ENCODE measurements around the gene ACAN. TPM values are rescaled to one million over a fixed set of nuclear protein-coding genes. Genes with fewer than 3 reads are reported as not detected.

Gene ACAN
- total and polyA plus RNA-seq, 8 donors = 0.04 to 5.7 (median 0.22) TPM; not detected in 1

- no peaks in the 10 kb centered on the region for H3K4me1 ChIP-seq
- TF ChIP-seq, protein P1, sequence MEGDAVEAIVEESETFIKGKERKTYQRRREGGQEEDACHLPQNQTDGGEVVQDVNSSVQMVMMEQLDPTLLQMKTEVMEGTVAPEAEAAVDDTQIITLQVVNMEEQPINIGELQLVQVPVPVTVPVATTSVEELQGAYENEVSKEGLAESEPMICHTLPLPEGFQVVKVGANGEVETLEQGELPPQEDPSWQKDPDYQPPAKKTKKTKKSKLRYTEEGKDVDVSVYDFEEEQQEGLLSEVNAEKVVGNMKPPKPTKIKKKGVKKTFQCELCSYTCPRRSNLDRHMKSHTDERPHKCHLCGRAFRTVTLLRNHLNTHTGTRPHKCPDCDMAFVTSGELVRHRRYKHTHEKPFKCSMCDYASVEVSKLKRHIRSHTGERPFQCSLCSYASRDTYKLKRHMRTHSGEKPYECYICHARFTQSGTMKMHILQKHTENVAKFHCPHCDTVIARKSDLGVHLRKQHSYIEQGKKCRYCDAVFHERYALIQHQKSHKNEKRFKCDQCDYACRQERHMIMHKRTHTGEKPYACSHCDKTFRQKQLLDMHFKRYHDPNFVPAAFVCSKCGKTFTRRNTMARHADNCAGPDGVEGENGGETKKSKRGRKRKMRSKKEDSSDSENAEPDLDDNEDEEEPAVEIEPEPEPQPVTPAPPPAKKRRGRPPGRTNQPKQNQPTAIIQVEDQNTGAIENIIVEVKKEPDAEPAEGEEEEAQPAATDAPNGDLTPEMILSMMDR (IDR thresholded peaks at IDR 0.05) = no peak
- 46 to 56% methylated on average over 5 of the region's 5 CpGs for WGBS, 2 donors
- H3K36me3 ChIP-seq = no peaks in the 10 kb centered on the region
- intact Hi-C loops (cut with DNase I) = no loop called here
- no peak for ATAC-seq
- no peak overlapping the region for H3K4me3 ChIP-seq
- H3K27ac ChIP-seq = no peak overlapping the region
- H3K27me3 ChIP-seq = no peaks in the 10 kb centered on the region
- no peak for DNase-seq
- no peaks in the 10 kb centered on the region for H3K9me3 ChIP-seq
- no peak for FAIRE-seq
Observed at GRCh38 chr15:88828791-88829190, 25.6 kb downstream of the ACAN start.

DNA sequence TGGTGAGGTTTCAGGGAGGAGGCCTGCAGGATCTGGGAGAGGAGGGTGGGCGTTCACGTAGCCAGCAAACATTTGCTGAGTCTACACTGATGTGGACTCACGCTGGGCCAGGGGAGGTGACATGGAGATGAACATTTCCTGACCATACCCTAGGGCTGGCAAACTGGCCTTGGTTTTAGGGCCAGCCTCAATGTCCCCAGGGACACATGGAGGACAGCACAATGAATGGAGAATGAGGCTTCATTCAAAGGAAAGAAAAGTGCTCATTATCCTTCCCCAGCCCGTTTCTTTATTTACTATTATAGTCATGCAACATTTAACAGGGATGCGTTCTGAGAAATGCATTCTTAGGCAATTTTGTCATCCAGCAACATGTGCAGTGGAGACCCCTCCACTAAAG lies 26.8 kb downstream of the ACAN start:
- DNase-seq (no peak), ATAC-seq (no peak), FAIRE-seq (no peak)
- Histone ChIP-seq H3K4me3 (no peak overlapping the region), H3K36me3 (no peaks in the 10 kb centered on the region), H3K27ac (no peak overlapping the region), H3K27me3 (no peaks in the 10 kb centered on the region), H3K9me3 (no peaks in the 10 kb centered on the region), H3K4me1 (no peaks in the 10 kb centered on the region)
- intact Hi-C loops (cut with DNase I) = loop anchor here in 1 of 3 donors (5.0 kb wide), 1 partner anchor 173 kb away; no protein-coding TSS in a partner anchor
- TF ChIP-seq, protein P1 (IDR thresholded peaks at IDR 0.05) = no peak
- WGBS, 2 donors = 60 to 74% methylated on average over 5 of the region's 5 CpGs

DNA sequence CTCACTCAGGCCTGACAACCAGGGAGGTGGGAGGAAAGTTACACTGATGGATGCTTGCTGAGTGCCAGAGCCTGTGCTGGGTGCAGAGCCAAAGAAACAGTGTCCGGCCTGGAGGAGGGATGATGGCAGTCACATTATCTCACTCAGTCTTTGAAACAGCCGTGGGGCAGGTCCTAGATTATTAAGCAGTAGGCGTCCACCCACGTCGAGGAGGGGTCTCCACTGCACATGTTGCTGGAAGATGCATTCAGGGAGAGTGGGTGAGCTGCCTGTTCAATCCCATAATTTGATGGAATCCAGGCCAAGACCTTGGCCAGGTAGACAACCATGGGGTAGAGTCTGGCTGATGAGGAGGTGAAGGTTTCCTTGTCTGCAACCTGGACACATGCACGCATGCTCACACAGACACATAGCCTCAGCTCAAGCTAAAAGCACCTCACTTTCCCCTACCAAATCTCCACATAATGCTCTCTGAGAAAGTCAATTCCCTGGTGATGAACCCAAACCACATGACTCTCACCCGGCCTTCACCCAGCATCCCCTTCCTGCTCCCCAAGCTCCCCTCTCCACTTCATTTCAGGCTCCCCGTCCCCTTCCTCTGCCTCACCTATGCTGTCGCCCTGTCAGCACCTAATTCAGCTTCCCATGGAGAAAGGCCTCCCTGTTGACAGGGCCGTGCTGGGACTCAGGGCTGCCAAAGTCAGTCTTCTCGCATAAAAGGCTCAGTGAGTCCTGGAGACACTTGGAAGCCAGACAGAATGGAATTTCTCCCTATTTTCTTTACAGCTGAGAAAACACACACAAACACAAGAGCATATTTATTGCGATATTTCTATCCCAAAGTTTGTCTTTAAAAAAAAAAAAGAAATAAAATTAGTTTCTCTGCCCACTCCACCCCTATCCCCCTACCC lies 29.8 kb downstream of the ACAN start:
- intact Hi-C loops (cut with DNase I) = loop anchor here in 1 of 3 donors (5.0 kb wide), 1 partner anchor 176 kb away; no protein-coding TSS in a partner anchor
- FAIRE-seq (no peak), ATAC-seq (no peak), DNase-seq (no peak)
- Histone ChIP-seq H3K36me3 (no peaks in the 10 kb centered on the region), H3K27ac (no peak overlapping the region), H3K27me3 (no peaks in the 10 kb centered on the region), H3K4me1 (no peaks in the 10 kb centered on the region), H3K9me3 (no peaks in the 10 kb centered on the region), H3K4me3 (no peak overlapping the region)
- TF ChIP-seq, protein P1 (IDR thresholded peaks at IDR 0.05) = no peak
- 73 to 78% methylated on average over 12 of the region's 12 CpGs for WGBS, 2 donors

DNA sequence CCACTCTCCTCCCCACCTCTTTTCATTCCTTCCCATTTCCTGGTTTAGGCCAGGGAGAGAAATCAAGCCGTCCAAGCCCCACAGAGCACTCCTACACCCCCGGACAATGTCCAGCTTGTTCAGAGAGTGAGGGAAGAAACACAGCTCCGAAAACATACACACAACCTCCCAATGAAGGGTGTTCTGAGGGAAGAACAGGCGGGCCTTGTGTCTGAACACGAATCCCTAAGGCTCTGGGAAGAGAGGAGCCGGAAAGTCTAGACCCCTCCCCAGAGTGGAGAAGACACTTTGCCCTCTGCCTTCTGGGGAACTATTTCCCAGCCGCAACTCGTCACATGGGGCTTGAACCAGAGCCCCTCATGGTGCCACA lies 30.5 kb downstream of the ACAN start:
- intact Hi-C loops (cut with DNase I) = loop anchor here in 1 of 3 donors (5.0 kb wide), 1 partner anchor 176 kb away; no protein-coding TSS in a partner anchor
- no peaks in the 10 kb centered on the region for H3K36me3 ChIP-seq
- ATAC-seq (no peak), DNase-seq (no peak), FAIRE-seq (no peak)
- WGBS, 2 donors = 62 to 70% methylated on average over 8 of the region's 8 CpGs
- no peak overlapping the region for H3K4me3 ChIP-seq
- TF ChIP-seq, protein P1 (IDR thresholded peaks at IDR 0.05) = no peak
- no peak overlapping the region for H3K27ac ChIP-seq
- H3K9me3 ChIP-seq = no peaks in the 10 kb centered on the region
- no peaks in the 10 kb centered on the region for H3K4me1 ChIP-seq
- H3K27me3 ChIP-seq = no peaks in the 10 kb centered on the region
